GM18520 (cell line): ENCODE measurements around the gene IL5.
"Not testable (repeated sequence)": the region's sequence is repeated elsewhere in the genome, so short reads cannot be mapped to it uniquely, and the experiment has no call there.

Experiments used
- ATAC-seq: cut with Tn5 transposase; IDR thresholded peaks from one replicate; pipeline ENCODE4 v1.9.1; 2021; ENCODE audit not compliant: unreplicated experiment

The IL5 gene

DNA sequence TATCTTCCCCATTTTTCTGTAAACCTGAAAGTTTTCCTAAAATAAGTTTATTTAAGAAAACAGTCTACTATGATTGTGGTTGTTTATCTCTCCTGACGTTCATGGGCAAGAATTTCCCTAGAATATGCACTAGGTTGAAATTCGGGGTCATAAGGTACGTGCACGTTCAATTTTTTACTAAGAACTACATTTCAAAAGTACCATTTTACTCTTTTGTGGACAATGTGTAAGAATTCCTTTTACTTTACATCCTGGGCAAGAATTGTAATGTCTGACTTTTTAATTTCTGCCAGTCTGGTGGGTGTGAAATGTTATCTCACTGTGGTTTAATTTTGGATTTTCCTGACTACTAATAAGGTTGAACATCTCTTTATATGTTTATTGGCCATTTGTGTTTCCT, 12.4 kb downstream of the IL5 start:
- no peak for ATAC-seq

DNA sequence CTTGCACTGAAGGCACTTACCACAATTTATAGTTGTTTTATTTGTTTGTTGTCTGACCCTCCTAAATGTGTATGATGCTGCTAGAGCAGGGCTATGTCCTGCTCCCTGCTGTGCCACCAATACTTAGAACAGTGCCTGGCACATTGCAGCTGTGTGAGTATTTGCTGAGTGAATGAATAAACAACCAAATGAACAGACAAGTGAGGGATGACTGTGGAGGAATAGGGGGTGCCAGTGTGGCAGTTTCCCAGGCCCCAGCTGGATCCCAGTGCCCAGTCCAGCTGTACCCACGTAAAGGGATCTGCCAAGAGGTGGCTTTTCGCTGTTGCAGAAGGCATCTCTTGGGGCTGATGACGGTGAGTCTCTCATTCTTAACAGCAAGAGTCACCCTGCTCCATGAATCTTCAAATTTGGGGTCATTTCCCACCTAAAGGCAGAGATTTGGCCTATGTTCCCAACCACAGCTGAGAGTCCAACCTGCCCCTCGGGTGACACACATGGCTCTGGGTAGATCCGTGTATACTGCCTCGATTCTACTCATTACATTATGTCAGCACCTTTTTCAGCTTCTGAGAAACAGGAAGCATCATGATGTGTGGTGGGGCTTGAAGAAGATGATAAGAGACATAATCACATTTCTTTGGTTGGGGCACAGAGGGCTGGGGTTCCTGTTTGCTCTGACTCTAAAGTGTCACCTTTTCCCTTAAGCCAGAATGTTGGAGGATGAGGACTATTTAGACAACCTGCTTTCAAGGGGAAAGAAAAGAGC, 14.3 kb downstream of the IL5 start:
- no peak for ATAC-seq

DNA sequence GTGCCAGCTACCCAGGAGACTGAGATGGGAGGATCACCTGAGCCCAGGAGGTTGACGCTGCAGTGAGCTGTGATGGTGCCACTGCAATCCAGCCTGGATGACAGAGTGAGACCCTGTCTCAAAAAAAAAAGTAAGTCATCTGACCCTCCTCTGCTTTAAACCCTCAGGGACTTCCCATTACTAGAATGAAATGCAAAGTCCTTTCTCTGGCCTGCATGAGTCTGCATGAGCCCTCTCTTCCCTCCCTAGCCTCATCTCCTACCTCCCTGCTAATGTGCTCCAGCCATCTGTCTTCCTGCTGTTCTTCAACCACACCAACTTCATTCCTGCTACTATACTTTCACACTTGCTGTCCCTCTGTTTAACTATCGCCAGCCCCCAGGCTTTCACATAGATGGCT, 15.3 kb downstream of the IL5 start:
- no peak for ATAC-seq

DNA sequence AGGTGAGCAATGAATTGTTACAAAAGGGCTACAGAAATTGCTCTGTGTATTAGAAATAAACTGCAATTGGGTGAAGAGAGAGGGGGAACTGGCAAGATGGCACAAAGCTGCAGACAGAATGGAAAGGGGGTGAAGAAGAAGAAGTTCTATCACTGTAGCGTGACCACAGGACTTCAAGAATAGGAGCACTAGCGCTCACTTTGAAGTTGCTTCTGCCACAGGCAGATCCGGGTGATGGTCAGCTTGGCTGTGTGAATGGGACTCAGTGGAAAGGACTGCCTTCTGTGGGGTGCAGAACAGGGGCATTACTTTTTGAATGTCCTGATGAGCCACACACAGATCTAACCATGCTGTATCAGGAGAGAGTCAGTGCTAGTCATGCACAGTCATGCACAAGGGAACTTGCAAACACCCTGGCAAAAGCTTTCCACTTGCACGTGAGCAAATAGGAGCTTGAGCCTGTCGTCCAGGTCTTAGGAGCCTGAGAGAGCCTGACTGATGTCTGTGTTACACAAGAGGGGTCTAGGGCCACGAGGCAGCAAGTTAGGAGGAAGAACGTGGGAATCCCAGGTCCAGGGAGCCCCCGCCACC, 16.3 kb downstream of the IL5 start:
- no peak for ATAC-seq

DNA sequence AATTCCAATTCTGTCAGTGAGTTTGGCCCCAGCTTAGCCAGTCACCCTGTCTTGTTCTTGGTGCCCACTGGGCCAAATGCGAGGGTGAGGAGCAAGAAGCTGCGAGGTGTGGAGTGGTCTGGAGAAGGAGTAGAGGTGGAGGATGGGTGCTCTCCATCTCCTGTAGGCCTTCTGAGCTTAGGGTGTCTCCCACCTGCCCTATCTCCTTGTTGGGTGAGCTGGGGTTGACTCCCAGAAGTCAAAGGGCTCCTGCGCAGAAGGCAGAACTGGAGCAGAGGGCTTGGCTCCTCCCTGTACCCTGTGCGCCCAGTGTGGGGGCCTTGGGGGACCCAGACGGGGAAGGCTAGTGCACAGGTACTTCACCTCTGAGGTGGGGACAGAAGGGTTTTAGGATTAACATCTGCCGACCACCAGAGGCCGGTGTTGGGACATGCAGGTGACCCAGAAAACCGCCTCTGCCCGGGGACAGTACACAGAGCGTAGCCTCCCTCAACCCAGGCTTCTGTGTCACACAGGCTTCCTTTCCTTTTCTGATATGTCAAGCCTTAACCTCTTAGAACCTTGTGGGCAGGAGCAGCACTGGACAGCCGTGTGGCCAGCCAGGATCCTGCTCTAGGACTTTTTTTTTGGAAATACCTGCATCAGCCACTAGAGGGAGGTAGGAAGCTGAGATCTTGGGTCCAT, 16.9 kb downstream of the IL5 start:
- ATAC-seq = no peak

DNA sequence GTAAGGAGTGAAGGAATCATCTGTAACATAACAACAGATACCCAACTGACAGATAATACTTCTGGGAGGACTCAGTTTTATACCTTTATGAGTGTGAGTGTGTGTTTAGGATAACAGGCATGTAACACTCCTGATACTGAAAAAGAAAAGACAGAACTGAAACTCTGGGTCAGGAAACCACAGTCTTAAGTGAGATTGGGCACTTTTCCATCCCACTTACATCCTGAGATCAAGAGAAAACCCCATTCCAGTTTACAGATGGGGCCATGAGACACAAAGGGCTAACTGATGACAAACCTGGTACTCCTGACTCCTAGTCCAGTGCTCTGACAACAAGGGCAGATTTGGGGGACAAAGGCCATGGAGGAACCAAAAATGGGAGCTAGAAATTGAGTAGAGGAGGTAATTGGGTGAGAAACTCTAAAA, 18.0 kb downstream of the IL5 start:
- peak; percentile 64 for ATAC-seq

DNA sequence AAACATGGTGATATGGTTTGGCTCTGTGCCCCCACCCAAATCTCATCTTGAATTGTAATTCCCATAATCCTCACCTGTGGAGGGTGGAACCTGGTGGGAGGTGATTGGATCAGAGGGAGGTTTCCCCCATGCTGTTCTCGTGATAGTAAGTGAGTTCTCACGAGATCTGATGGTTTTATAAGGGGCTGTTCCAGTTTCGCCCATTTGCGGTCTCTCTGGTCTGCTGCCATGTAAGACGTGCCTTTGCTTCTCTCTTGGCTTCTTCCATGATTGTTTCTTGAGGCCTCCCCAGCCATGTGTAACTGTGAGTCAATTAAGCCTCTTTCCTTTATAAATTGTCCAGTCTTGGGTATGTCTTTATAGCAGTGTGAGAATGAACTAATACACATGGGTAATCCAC, 18.4 kb downstream of the IL5 start:
- not testable (repeated sequence) for ATAC-seq

DNA sequence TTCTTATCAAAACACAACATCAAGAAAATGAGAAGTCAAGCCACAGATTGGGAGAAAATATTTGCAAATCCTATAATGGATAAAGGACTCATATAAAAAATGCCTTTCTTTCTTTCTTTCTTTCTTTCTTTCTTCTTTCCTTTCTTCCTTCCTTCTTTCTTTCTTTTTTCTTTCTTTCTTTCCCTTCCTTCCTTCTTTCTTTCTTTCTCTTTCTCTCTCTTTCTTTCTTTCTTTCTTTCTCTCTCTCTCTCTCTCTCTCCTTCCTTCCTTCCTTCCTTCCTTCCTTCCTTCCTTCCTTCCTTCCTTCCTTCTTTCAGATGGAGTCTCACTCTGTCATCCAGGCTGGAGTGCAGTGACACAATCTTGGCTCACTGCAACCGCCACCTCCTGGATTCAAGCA, 21.3 kb downstream of the IL5 start:
- not testable (repeated sequence) for ATAC-seq

DNA sequence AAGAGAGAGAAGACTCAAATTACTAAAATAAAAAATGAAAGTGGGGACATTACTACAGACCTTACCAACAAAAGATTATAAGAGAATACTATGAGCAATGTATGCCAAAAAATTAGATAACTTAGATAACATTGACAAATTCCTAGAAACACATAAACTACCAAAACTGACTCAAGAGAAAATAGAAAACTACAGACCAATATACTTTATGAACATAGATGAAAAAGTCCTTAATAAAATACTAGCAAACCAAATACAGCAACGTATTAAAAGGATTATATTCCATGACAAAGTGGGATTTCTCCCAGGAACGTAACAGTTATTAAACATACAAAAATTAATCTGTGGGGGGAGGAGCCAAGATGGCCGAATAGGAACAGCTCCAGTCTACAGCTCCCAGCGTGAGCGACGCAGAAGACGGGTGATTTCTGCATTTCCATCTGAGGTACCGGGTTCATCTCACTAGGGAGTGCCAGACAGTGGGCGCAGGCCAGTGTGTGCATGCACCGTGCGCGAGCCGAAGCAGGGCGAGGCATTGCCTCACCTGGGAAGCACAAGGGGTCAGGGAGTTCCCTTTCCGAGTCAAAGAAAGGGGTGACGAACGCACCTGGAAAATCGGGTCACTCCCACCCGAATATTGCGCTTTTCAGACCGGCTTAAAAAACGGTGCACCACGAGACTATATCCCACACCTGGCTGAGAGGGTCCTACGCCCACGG, 29.5 kb downstream of the IL5 start:
- not testable (repeated sequence) for ATAC-seq

DNA sequence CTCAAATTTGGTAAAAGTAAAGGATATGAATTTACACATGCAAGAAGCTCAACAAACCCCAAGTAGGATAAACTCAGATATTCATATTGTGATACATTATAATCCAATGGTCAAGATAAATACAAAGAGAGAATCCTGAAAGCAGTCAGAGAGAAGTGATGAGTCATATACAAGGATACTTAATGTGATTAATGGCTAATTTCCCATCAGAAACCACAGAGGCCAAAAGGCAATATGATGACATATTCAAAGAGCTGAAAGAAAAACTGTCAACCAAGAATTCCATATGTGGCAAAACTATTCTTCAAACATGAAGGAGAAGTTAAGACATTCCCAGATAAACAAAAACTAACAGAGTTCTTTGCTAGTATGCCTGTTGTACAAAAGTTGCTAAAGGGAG, 33.2 kb downstream of the IL5 start:
- ATAC-seq = no peak

DNA sequence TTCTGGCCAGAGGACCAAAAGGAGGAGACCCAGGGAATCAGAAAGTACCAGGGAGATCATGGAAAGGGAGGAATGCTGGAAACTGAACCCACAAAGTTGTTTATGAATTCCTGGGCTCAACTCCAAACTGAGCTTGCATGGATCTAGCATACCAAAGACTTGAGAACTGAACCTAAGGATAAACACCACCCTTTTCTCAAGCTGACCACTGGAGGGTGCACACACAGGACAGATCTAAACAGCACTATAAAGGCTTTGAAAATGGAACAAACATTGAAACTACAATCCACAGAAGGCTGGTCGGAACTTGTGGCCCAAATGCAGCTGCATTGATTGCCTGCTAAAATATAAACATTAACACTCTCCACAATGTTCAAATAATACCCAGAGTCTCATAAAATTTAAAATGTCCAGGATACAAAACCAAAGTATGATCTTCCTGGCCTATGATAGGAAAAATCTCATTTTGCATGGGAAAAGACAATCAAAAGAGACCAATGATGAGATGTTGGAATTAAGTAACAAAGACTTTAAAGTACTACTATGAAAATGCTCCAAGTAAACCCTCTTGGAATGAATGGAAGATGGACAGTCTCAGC, 37.1 kb downstream of the IL5 start:
- ATAC-seq = peak; percentile 54

DNA sequence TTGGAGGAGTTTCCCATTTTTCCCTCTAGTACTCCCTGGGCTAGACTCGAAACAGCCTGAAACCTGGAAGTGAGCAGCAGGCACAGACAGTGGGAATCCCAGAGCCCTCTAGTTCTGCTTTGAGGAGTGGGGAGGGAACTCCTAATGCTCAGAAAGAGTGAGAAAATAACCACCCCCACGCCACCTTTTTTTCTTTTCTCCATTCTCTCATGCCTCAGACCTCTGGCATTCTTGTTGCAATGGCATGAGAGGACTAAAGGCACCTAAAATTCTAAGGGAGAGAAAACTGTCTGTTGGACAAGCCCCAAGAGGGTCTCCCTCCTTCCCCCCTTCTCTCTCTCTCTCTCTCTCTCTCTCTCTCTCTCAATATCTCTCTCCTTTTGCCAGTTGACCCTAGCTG, 37.7 kb downstream of the IL5 start:
- no peak for ATAC-seq

DNA sequence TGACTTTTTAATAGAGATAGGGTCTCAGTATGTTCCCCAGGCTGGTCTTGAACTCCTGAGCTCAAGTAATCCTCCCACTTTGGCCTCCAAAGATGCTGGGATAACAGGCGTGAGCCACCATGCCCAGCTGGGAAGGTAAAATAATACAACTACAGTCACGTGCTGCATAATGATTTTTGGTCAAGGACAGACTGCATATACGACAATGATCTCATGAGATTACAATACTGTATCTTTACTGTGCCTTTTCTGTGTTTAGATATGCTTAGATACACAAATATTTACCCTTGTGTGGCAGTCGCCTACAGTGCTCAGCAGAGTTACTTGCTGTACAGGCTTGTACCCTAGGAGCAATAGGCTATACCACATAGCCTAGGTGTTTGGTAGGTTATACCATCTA, 38.6 kb downstream of the IL5 start:
- no peak for ATAC-seq

DNA sequence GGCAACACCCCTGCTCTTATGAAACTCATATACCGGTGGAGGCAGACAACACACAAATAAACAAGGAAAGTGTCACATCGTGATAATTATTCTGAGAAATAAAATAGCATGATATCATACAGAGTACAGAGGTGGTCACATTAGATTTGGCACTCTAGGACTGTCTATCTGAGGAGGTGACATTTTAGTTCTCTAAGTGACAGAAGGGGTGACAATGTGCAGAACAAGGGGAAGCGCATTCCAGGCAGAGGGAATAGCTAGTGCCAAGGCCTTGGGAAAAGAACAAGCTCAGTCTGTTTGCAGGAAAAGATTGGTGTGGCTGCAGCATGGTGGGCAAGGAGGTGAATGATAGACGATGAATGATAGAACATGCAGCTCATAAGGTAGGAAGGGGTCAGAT, 40.1 kb downstream of the IL5 start:
- no peak for ATAC-seq

DNA sequence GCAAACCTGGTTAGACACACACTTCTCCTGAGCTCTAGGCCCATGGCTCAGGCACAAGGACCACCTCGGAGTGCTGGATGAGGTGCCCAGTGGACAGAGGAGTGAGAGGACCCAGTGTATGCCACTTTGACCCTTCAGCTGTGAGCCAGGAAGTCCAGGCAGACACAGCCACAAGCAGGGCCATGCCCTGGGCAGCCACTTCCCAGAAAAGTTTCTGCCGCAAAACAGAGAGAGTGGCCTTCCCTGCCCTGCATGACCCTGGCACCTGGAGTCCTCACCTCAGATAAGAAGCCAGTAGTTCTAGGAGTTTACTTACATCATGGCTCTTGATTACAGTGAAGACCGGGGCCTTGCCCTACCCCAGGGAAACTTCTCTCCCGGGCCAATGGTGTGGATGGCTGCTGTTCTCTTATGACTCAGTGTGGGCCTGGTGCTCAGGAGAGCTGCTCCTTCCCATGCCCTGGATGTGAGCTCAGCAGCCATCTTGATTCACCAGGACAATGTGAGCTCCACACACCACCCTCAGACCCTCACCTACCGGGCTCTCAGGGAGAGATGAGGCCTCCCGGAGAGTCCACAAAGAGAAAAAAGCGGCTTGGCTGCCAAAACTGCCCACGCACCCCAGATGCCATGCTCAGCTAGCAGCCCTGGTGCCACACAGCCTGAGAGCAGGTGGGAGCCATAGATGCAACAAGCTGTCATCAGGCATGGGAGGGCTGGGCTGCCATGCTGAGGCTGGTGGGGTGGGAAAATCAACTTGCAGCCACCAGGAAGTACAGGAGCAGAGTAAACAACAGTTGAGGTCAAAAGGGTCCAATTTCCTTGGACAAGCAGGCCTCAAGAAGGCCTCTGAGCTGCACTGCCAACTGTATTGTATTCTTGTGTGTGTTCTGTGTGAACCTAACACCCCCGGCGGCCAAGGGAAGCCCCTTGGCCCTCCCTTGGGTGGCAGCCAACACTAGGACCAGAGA, 41.1 kb downstream of the IL5 start:
- ATAC-seq = no peak

DNA sequence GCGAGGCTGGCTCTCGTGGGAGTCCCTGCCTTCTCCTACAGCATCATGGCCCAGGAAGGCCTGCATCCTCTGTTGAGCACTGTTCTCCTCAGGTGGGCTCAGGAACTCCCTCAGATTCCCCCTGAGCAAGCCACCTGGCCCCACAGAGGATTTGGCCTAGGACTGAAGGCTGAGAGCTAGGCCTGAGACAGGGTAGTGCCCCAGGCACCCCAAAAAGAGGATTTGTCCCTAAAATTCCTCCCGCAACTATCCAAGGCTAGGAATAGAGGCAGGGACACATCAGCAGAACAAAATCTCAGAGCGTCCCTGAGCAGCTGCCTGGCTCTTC, 41.7 kb downstream of the IL5 start:
- no peak for ATAC-seq

DNA sequence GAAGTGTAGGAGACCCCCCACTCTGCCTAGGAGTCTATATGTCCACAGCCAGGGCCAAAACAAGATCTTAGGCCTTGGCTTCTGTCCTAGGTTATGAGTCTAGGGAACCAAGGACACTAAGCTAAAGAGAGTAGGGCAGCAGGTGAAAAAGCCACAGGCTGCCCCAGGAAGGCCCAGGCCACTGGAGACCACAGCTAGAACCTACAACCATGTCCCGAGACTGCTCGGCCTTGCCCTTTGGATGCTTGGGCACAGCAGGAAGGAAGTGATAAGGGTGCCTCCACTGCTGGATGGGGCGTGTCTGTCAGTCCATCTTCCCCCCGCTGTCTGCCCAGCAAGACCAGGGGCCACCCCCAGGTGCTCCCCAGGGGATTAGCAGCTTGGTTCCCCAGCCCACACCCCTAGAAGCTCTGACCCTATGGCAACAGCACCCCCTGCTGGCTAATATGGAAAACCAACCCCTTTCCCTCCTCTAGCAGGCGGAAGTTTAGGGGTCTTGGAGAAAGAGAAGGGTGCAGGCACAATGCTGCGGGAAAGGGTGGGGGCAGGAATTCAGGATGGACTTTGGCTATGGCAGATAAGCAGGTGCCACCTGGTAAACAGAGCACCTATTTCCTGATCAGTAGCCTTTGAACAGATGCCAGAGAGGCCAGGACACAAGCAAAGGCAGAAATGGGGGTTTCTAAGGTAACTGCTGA, 42.2 kb downstream of the IL5 start:
- ATAC-seq = peak; percentile 26

DNA sequence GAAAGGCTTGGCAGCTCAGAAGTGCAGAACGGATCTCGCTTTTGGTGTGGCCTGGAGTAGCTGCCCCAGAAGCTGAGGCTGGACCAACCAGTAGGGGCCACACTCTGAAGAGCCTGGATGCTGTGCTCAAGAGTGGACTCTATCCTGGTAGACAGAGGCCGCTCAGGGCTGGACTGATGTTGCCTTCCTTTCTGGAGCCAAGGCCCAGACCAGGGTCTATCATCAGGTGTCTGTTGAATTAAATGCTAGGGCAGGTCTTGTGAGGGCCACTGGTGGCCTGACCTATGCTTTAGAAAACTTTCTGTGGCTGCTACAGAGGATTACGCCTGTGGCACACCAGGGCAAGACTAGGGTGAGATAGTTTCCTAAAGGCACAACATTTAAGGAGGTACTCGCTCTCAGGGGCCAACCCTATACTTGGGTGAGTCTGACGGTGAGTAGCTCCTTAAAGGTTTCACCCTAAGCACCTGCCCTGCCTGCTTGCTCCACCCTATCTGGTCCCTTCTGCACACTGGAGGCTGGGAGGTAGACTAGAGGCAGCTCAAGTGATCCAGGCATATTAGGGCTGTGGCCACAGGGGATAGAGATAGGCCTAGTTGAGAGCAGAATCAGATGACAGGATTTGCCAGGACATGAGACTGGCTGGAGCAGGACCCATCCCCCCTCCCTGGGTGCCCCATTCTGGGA, 42.9 kb downstream of the IL5 start:
- ATAC-seq = no peak
